ENCODE measurements around the gene CHRNA1. TPM values are rescaled to one million over a fixed set of nuclear protein-coding genes. Genes with fewer than 3 reads are reported as not detected.
A peak's percentile ranks its signal among the peaks of the same experiment; 100 is the strongest.

The CHRNA1 gene
- polyA plus RNA-seq, 3 donors from 2014 or later, result not detected

GRCh38 chr2:174789001-174789400 is 24.7 kb upstream of the CHRNA1 start:
- no peak overlapping the region for H3K27ac Mint-ChIP-seq
- no peaks in the 10 kb centered on the region for H3K9me3 Mint-ChIP-seq
- H3K4me1 Mint-ChIP-seq, result peaks cover 0 to 2% of the 10 kb centered on the region in 2 donors
- no peak overlapping the region for H3K4me3 Mint-ChIP-seq
- H3K36me3 Mint-ChIP-seq, result no peaks in the 10 kb centered on the region
- H3K27me3 Mint-ChIP-seq (ENCODE audit: low read depth in 3 of 3), result peaks cover 2 to 11% (median 2%) of the 10 kb centered on the region in 3 donors
- DNase-seq, result no peak

- Mint-ChIP-seq H3K4me3 (peak overlapping the region in 1 of 5 donors; percentile 7), H3K27ac (no peak overlapping the region), H3K36me3 (no peaks in the 10 kb centered on the region), H3K27me3 (ENCODE audit: low read depth in 3 of 3) (peaks cover under 1 to 9% (median 2%) of the 10 kb centered on the region in 3 donors), H3K9me3 (no peaks in the 10 kb centered on the region), H3K4me1 (peaks cover 0 to 2% of the 10 kb centered on the region in 2 donors)
- DNase-seq, result no peak
These were observed 24.1 kb upstream of the CHRNA1 start for GRCh38 chr2:174788291-174788929.

- no peaks in the 10 kb centered on the region for H3K9me3 Mint-ChIP-seq
- no peak overlapping the region for H3K4me3 Mint-ChIP-seq
- H3K4me1 Mint-ChIP-seq, result peaks cover 0 to 2% of the 10 kb centered on the region in 2 donors
- H3K27ac Mint-ChIP-seq, result no peak overlapping the region
- no peak for DNase-seq
- H3K36me3 Mint-ChIP-seq, result no peaks in the 10 kb centered on the region
- peaks cover 0 to 7% (median 2%) of the 10 kb centered on the region in 3 donors for H3K27me3 Mint-ChIP-seq (ENCODE audit: low read depth in 3 of 3)
These were observed 23.4 kb upstream of the CHRNA1 start for GRCh38 chr2:174787487-174788205.

- Mint-ChIP-seq H3K9me3 (no peaks in the 10 kb centered on the region), H3K36me3 (no peaks in the 10 kb centered on the region), H3K4me3 (no peak overlapping the region), H3K27ac (no peak overlapping the region), H3K27me3 (ENCODE audit: low read depth in 3 of 3) (peaks cover 0 to 5% (median 2%) of the 10 kb centered on the region in 3 donors), H3K4me1 (peaks cover 0 to 2% of the 10 kb centered on the region in 2 donors)
- no peak for DNase-seq
These were observed 21.9 kb upstream of the CHRNA1 start for GRCh38 chr2:174786066-174786725.

GRCh38 chr2:174785481-174785880 is 21.2 kb upstream of the CHRNA1 start:
- Mint-ChIP-seq H3K27ac (no peak overlapping the region), H3K4me1 (peaks cover 0 to 2% of the 10 kb centered on the region in 2 donors), H3K27me3 (ENCODE audit: low read depth in 3 of 3) (peaks cover 0 to 8% (median 2%) of the 10 kb centered on the region in 3 donors), H3K9me3 (no peaks in the 10 kb centered on the region), H3K4me3 (no peak overlapping the region), H3K36me3 (no peaks in the 10 kb centered on the region)
- DNase-seq, result no peak

GRCh38 chr2:174784909-174785308 is 20.6 kb upstream of the CHRNA1 start:
- Mint-ChIP-seq H3K36me3 (no peaks in the 10 kb centered on the region), H3K4me3 (no peak overlapping the region), H3K4me1 (peaks cover 0 to 2% of the 10 kb centered on the region in 2 donors), H3K9me3 (no peaks in the 10 kb centered on the region), H3K27me3 (ENCODE audit: low read depth in 3 of 3) (peaks cover 0 to 3% (median 2%) of the 10 kb centered on the region in 3 donors), H3K27ac (no peak overlapping the region)
- no peak for DNase-seq

GRCh38 chr2:174784316-174784715 is 20.0 kb upstream of the CHRNA1 start:
- peaks cover 2% of the 10 kb centered on the region in 2 donors for H3K4me1 Mint-ChIP-seq
- H3K9me3 Mint-ChIP-seq, result no peaks in the 10 kb centered on the region
- peaks cover 0 to 2% (median 2%) of the 10 kb centered on the region in 3 donors for H3K27me3 Mint-ChIP-seq (ENCODE audit: low read depth in 3 of 3)
- no peaks in the 10 kb centered on the region for H3K36me3 Mint-ChIP-seq
- DNase-seq, result no peak
- H3K27ac Mint-ChIP-seq, result no peak overlapping the region
- H3K4me3 Mint-ChIP-seq, result no peak overlapping the region

GRCh38 chr2:174781996-174782395 is 17.7 kb upstream of the CHRNA1 start:
- H3K4me1 Mint-ChIP-seq, result peaks cover 18 to 24% of the 10 kb centered on the region in 2 donors
- no peak for DNase-seq
- H3K4me3 Mint-ChIP-seq, result no peak overlapping the region
- no peaks in the 10 kb centered on the region for H3K36me3 Mint-ChIP-seq
- no peak overlapping the region for H3K27ac Mint-ChIP-seq
- H3K9me3 Mint-ChIP-seq, result no peaks in the 10 kb centered on the region
- H3K27me3 Mint-ChIP-seq (ENCODE audit: low read depth in 3 of 3), result peaks cover 6 to 11% (median 10%) of the 10 kb centered on the region in 3 donors

GRCh38 chr2:174781298-174781697 is 17.0 kb upstream of the CHRNA1 start:
- H3K27me3 Mint-ChIP-seq (ENCODE audit: low read depth in 3 of 3), result peaks cover 6 to 11% (median 10%) of the 10 kb centered on the region in 3 donors

GRCh38 chr2:174780856-174781255 is 16.6 kb upstream of the CHRNA1 start:
- no peaks in the 10 kb centered on the region for H3K9me3 Mint-ChIP-seq
- peaks cover 6 to 11% (median 10%) of the 10 kb centered on the region in 3 donors for H3K27me3 Mint-ChIP-seq (ENCODE audit: low read depth in 3 of 3)
- no peaks in the 10 kb centered on the region for H3K36me3 Mint-ChIP-seq
- H3K4me1 Mint-ChIP-seq, result peaks cover 18 to 24% of the 10 kb centered on the region in 2 donors
- no peak overlapping the region for H3K4me3 Mint-ChIP-seq
- no peak for DNase-seq
- peak overlapping the region in 1 of 6 donors; percentile 49 for H3K27ac Mint-ChIP-seq

More at GRCh38 chr2:174781298-174781697, 17.0 kb upstream of the CHRNA1 start:
- peaks cover 18 to 24% of the 10 kb centered on the region in 2 donors for H3K4me1 Mint-ChIP-seq
- no peaks in the 10 kb centered on the region for H3K9me3 Mint-ChIP-seq
- H3K27ac Mint-ChIP-seq, result peak overlapping the region in 2 of 6 donors; percentile 36 to 46
- no peak for DNase-seq
- H3K4me3 Mint-ChIP-seq, result no peak overlapping the region
- H3K36me3 Mint-ChIP-seq, result no peaks in the 10 kb centered on the region

- Mint-ChIP-seq H3K4me3 (no peak overlapping the region), H3K9me3 (no peaks in the 10 kb centered on the region), H3K27ac (peak overlapping the region in 4 of 6 donors; percentile 4 to 71 (median 50)), H3K4me1 (peaks cover 18 to 24% of the 10 kb centered on the region in 2 donors), H3K27me3 (ENCODE audit: low read depth in 3 of 3) (peaks cover 6 to 10% (median 9%) of the 10 kb centered on the region in 3 donors), H3K36me3 (no peaks in the 10 kb centered on the region)
- no peak for DNase-seq
These were observed 16.0 kb upstream of the CHRNA1 start for GRCh38 chr2:174780191-174780840.

- no peaks in the 10 kb centered on the region for H3K36me3 Mint-ChIP-seq
- peaks cover 6 to 10% (median 9%) of the 10 kb centered on the region in 3 donors for H3K27me3 Mint-ChIP-seq (ENCODE audit: low read depth in 3 of 3)
- DNase-seq, result no peak
- H3K4me3 Mint-ChIP-seq, result peak overlapping the region in 1 of 5 donors; percentile 40
- no peaks in the 10 kb centered on the region for H3K9me3 Mint-ChIP-seq
- peak overlapping the region in 5 of 6 donors; percentile 10 to 96 (median 86) for H3K27ac Mint-ChIP-seq
- H3K4me1 Mint-ChIP-seq, result peaks cover 18 to 24% of the 10 kb centered on the region in 2 donors
These were observed 15.2 kb upstream of the CHRNA1 start for GRCh38 chr2:174779361-174779928.

Data from immature natural killer cell (primary cell).